Measurements from ENCODE around the gene HSFX3. TPM values are rescaled to one million over a fixed set of nuclear protein-coding genes. Genes with fewer than 3 reads are reported as not detected.

Gene HSFX3
- total RNA-seq, 1 donor from 2014 or later: not detected

DNA sequence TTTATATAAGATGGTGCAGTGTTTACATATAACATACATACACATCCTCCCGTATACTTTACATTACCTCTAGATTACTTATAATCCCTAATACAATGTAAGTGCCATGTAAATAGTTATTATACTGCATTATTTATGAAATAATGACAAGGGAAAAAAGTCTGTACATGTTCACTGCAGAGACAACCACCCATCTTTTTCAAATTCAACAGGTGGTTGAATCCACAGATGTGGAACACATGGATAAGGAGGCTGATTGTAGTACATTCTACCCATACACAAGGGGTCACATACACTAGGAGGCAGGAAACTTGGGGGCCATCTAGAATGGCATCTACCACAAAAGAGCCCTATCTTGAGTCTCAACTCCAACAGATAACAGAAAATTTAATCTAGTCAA, 41.3 kb downstream of the HSFX3 start:
- TF ChIP-seq EZH2 (IDR thresholded peaks at IDR 0.05; ENCODE audit: insufficient read depth, low read length): no peak
- TF ChIP-seq, protein P1, sequence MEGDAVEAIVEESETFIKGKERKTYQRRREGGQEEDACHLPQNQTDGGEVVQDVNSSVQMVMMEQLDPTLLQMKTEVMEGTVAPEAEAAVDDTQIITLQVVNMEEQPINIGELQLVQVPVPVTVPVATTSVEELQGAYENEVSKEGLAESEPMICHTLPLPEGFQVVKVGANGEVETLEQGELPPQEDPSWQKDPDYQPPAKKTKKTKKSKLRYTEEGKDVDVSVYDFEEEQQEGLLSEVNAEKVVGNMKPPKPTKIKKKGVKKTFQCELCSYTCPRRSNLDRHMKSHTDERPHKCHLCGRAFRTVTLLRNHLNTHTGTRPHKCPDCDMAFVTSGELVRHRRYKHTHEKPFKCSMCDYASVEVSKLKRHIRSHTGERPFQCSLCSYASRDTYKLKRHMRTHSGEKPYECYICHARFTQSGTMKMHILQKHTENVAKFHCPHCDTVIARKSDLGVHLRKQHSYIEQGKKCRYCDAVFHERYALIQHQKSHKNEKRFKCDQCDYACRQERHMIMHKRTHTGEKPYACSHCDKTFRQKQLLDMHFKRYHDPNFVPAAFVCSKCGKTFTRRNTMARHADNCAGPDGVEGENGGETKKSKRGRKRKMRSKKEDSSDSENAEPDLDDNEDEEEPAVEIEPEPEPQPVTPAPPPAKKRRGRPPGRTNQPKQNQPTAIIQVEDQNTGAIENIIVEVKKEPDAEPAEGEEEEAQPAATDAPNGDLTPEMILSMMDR (IDR thresholded peaks at IDR 0.05; ENCODE audit: insufficient read depth, low read depth, low read length): no peak
- peaks cover 16% of the 10 kb centered on the region for H3K4me1 ChIP-seq (ENCODE audit: insufficient read depth, low read length)
- no peak for DNase-seq (ENCODE audit: low read depth)
- H3K4me2 ChIP-seq (ENCODE audit: low read length): no peak overlapping the region
- no peaks in the 10 kb centered on the region for H3K9me3 ChIP-seq (ENCODE audit: insufficient read depth, low read depth, low read length)
- no peaks in the 10 kb centered on the region for H3K36me3 Mint-ChIP-seq (ENCODE audit: low read depth, unreplicated experiment)
- no peak overlapping the region for H3K9ac ChIP-seq (ENCODE audit: low read length)
- H4K20me1 ChIP-seq (ENCODE audit: insufficient read depth, low read length): peaks cover 7% of the 10 kb centered on the region
- H2AFZ ChIP-seq (ENCODE audit: low read depth, low read length): no peak overlapping the region
- H3K4me3 Mint-ChIP-seq (ENCODE audit: unreplicated experiment): no peak overlapping the region
- peaks cover 10% of the 10 kb centered on the region for H3K79me2 ChIP-seq (ENCODE audit: insufficient read depth, low read length)
- H3K4me3 ChIP-seq (ENCODE audit: insufficient read depth, low read depth, low read length): no peak overlapping the region
- no peaks in the 10 kb centered on the region for H3K27me3 Mint-ChIP-seq (ENCODE audit: low read depth, unreplicated experiment)
- no peaks in the 10 kb centered on the region for H3K36me3 ChIP-seq (ENCODE audit: insufficient read depth, low read length)
- no peaks in the 10 kb centered on the region for H3K9me3 Mint-ChIP-seq (ENCODE audit: unreplicated experiment)
- peaks cover 3% of the 10 kb centered on the region for H3K4me1 Mint-ChIP-seq (ENCODE audit: low read depth, unreplicated experiment)
- H3K27ac ChIP-seq (ENCODE audit: low read depth, low read length): no peak overlapping the region
- no peak overlapping the region for H3K27ac Mint-ChIP-seq (ENCODE audit: unreplicated experiment)
- FAIRE-seq: peak; percentile 41
- H3K27me3 ChIP-seq (ENCODE audit: insufficient read depth, low read length): no peaks in the 10 kb centered on the region

DNA sequence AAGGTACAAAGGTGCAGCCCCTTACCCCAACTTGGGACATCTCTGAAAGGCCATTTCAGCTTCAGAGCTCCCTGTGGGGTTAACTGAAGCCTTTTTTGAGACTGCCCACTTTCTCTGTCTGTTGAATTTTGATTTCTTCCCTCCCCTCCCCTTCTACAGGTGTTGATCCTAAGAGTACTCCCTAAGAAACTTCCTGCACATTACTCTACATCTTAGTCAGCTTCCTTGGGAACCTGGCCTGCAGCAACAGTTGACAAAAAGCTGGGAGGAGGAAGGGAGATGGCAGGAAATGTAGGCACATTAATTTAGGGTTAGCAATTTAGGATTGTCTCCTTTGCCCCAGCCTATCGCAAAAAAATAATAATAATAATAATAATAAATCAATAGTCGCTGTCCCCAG, 43.4 kb downstream of the HSFX3 start:
- Histone ChIP-seq H3K4me2 (ENCODE audit: low read length) (no peak overlapping the region), H3K79me2 (ENCODE audit: insufficient read depth, low read length) (peaks cover 26% of the 10 kb centered on the region), H2AFZ (ENCODE audit: low read depth, low read length) (no peak overlapping the region), H3K4me1 (ENCODE audit: insufficient read depth, low read length) (peaks cover 19% of the 10 kb centered on the region), H3K9ac (ENCODE audit: low read length) (no peak overlapping the region), H4K20me1 (ENCODE audit: insufficient read depth, low read length) (peaks cover 13% of the 10 kb centered on the region), H3K9me3 (ENCODE audit: insufficient read depth, low read depth, low read length) (no peaks in the 10 kb centered on the region), H3K4me3 (ENCODE audit: insufficient read depth, low read depth, low read length) (no peak overlapping the region), H3K36me3 (ENCODE audit: insufficient read depth, low read length) (no peaks in the 10 kb centered on the region), H3K27ac (ENCODE audit: low read depth, low read length) (no peak overlapping the region), H3K27me3 (ENCODE audit: insufficient read depth, low read length) (no peaks in the 10 kb centered on the region)
- H3K27me3 Mint-ChIP-seq (ENCODE audit: low read depth, unreplicated experiment): no peaks in the 10 kb centered on the region
- no peak overlapping the region for H3K27ac Mint-ChIP-seq (ENCODE audit: unreplicated experiment)
- TF ChIP-seq, protein P1 (IDR thresholded peaks at IDR 0.05; ENCODE audit: insufficient read depth, low read depth, low read length): no peak
- no peak for TF ChIP-seq EZH2 (IDR thresholded peaks at IDR 0.05; ENCODE audit: insufficient read depth, low read length)
- no peaks in the 10 kb centered on the region for H3K9me3 Mint-ChIP-seq (ENCODE audit: unreplicated experiment)
- DNase-seq (ENCODE audit: low read depth): no peak
- H3K36me3 Mint-ChIP-seq (ENCODE audit: low read depth, unreplicated experiment): peaks cover 2% of the 10 kb centered on the region
- no peak for FAIRE-seq
- no peak overlapping the region for H3K4me3 Mint-ChIP-seq (ENCODE audit: unreplicated experiment)
- peaks cover 3% of the 10 kb centered on the region for H3K4me1 Mint-ChIP-seq (ENCODE audit: low read depth, unreplicated experiment)

DNA sequence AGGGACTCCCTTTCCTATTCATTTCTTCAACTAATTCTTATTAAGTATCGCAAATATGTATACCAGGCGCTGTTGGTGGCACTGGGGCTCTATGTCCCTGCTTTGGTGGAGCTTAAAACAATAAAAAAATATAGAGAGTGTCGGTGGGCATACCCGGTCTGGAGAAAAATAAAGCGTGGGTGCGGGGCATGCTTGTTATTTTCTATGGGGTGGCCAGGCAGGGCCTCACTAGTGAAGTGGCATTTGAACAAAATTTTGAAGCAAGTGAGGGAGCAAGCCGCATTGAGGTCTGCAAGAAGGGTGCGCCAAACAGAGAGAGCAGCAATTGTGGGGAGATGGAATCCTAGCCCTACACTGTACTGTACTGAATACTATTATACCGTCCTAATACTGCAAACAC, 44.1 kb downstream of the HSFX3 start:
- peak overlapping the region; percentile 100 for H3K4me2 ChIP-seq (ENCODE audit: low read length)
- Mint-ChIP-seq H3K4me1 (ENCODE audit: low read depth, unreplicated experiment) (no peaks in the 10 kb centered on the region), H3K36me3 (ENCODE audit: low read depth, unreplicated experiment) (peaks cover 2% of the 10 kb centered on the region), H3K4me3 (ENCODE audit: unreplicated experiment) (peak overlapping the region; percentile 57), H3K27ac (ENCODE audit: unreplicated experiment) (no peak overlapping the region), H3K9me3 (ENCODE audit: unreplicated experiment) (no peaks in the 10 kb centered on the region), H3K27me3 (ENCODE audit: low read depth, unreplicated experiment) (no peaks in the 10 kb centered on the region)
- H3K9ac ChIP-seq (ENCODE audit: low read length): peak overlapping the region; percentile 97
- TF ChIP-seq, protein P1 (IDR thresholded peaks at IDR 0.05; ENCODE audit: insufficient read depth, low read depth, low read length): no peak
- no peak for TF ChIP-seq EZH2 (IDR thresholded peaks at IDR 0.05; ENCODE audit: insufficient read depth, low read length)
- no peaks in the 10 kb centered on the region for H3K36me3 ChIP-seq (ENCODE audit: insufficient read depth, low read length)
- peaks cover 29% of the 10 kb centered on the region for H3K79me2 ChIP-seq (ENCODE audit: insufficient read depth, low read length)
- FAIRE-seq: no peak
- peaks cover 14% of the 10 kb centered on the region for H3K4me1 ChIP-seq (ENCODE audit: insufficient read depth, low read length)
- DNase-seq (ENCODE audit: low read depth): no peak
- H3K4me3 ChIP-seq (ENCODE audit: insufficient read depth, low read depth, low read length): no peak overlapping the region
- no peaks in the 10 kb centered on the region for H3K9me3 ChIP-seq (ENCODE audit: insufficient read depth, low read depth, low read length)
- peak overlapping the region; percentile 60 for H2AFZ ChIP-seq (ENCODE audit: low read depth, low read length)
- no peak overlapping the region for H3K27ac ChIP-seq (ENCODE audit: low read depth, low read length)
- H4K20me1 ChIP-seq (ENCODE audit: insufficient read depth, low read length): peaks cover 18% of the 10 kb centered on the region
- no peaks in the 10 kb centered on the region for H3K27me3 ChIP-seq (ENCODE audit: insufficient read depth, low read length)

Measured in astrocyte (in vitro differentiated cells and primary cell).